ENCODE results near the gene ZFYVE28.

Gene ZFYVE28

DNA sequence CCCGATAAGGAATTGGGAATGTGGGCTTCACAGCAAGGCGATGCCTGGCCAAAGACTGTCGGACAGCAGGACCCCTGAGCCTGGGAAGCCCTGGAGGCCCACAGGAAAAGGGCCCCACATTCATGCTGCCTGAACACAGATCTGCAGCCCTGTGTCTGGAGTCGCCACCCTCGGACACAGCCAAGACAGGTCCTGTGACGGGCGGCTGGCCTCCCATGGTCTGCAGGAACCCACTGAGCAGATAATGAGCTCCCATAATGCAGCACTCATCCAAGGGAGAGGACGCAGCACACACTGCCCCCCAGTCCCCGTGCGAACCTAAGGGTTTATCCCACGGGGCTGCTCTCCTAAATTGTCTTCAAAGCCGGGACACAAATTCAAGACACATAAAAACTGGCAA, 30.6 kb downstream of the ZFYVE28 start:
- Histone ChIP-seq H3K27me3 (ENCODE audit: insufficient read depth, low read length, poor library complexity) (no peaks in the 10 kb centered on the region), H3K4me1 (ENCODE audit: control insufficient read depth, low read depth, low read length) (peaks cover 3% of the 10 kb centered on the region), H3K79me2 (ENCODE audit: control insufficient read depth, insufficient read depth, low read length) (no peaks in the 10 kb centered on the region), H3K4ac (ENCODE audit: low read depth, low read length) (no peak overlapping the region), H2BK120ac (ENCODE audit: low read depth, low read length) (no peak overlapping the region), H4K8ac (ENCODE audit: low read depth, low read length) (no peak overlapping the region), H3K4me2 (ENCODE audit: low read length) (no peak overlapping the region), H3K23ac (ENCODE audit: low read length) (no peak overlapping the region), H3K36me3 (ENCODE audit: control insufficient read depth, insufficient read depth, low read length) (no peaks in the 10 kb centered on the region), H2BK15ac (replicated peaks; ENCODE audit: low read depth) (no peak overlapping the region), H3K4me3 (ENCODE audit: low read length) (no peak overlapping the region), H3K56ac (ENCODE audit: low read length) (no peak overlapping the region), H2BK5ac (ENCODE audit: low read length) (no peak overlapping the region), H2AK5ac (ENCODE audit: low read length) (no peak overlapping the region), H3K79me1 (ENCODE audit: low read length) (no peaks in the 10 kb centered on the region), H3K18ac (ENCODE audit: low read length) (no peak overlapping the region), H3K27ac (ENCODE audit: low read depth, low read length) (no peak overlapping the region), H4K5ac (ENCODE audit: low read length) (no peak overlapping the region), H3K9ac (ENCODE audit: low read length) (no peak overlapping the region)
- DNase-seq = no peak
- no CpG with 5 or more reads among the region's 12 CpGs for WGBS (ENCODE audit: extremely low coverage, insufficient coverage, low lambda C conversion rate)

GRCh38 chr4:2387218-2387617, 31.2 kb downstream of the ZFYVE28 start:
- Histone ChIP-seq H3K4me2 (ENCODE audit: low read length) (no peak overlapping the region), H3K4me3 (ENCODE audit: low read length) (no peak overlapping the region), H3K4me1 (ENCODE audit: control insufficient read depth, low read depth, low read length) (peaks cover 3% of the 10 kb centered on the region), H4K5ac (ENCODE audit: low read length) (no peak overlapping the region), H4K8ac (ENCODE audit: low read depth, low read length) (no peak overlapping the region), H3K79me1 (ENCODE audit: low read length) (no peaks in the 10 kb centered on the region), H3K4ac (ENCODE audit: low read depth, low read length) (no peak overlapping the region), H2AK5ac (ENCODE audit: low read length) (no peak overlapping the region), H2BK15ac (replicated peaks; ENCODE audit: low read depth) (no peak overlapping the region), H2BK120ac (ENCODE audit: low read depth, low read length) (no peak overlapping the region), H3K27me3 (ENCODE audit: insufficient read depth, low read length, poor library complexity) (no peaks in the 10 kb centered on the region), H3K27ac (ENCODE audit: low read depth, low read length) (no peak overlapping the region), H3K79me2 (ENCODE audit: control insufficient read depth, insufficient read depth, low read length) (no peaks in the 10 kb centered on the region), H3K18ac (ENCODE audit: low read length) (no peak overlapping the region), H2BK5ac (ENCODE audit: low read length) (no peak overlapping the region), H3K9ac (ENCODE audit: low read length) (no peak overlapping the region), H3K56ac (ENCODE audit: low read length) (no peak overlapping the region), H3K36me3 (ENCODE audit: control insufficient read depth, insufficient read depth, low read length) (no peaks in the 10 kb centered on the region), H3K23ac (ENCODE audit: low read length) (no peak overlapping the region)
- DNase-seq = no peak
- WGBS (ENCODE audit: extremely low coverage, insufficient coverage, low lambda C conversion rate) = no CpG with 5 or more reads among the region's 17 CpGs

DNA sequence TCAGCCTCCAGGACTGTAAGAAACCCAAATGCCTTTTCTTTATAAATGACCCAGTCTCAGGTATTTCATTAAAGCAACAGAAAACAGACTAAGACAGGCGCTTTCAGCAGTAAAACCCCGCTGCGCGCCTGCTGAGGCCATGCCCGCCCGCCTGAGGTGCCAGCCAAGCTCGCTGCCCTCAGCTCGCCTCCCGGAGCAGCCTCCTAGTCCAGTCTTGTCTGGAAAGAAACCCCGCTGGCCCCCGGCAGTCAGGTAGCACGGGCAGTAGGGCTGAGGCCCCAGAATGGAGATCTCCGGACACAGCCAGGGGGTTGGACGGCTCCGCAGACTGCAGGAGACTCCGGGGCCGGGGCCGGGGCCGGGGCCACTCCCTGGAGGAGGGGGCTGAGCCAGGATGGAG, 31.7 kb downstream of the ZFYVE28 start:
- H3K56ac ChIP-seq (ENCODE audit: low read length) = no peak overlapping the region
- WGBS (ENCODE audit: extremely low coverage, insufficient coverage, low lambda C conversion rate) = no CpG with 5 or more reads among the region's 19 CpGs
- H4K5ac ChIP-seq (ENCODE audit: low read length) = no peak overlapping the region
- H2BK15ac ChIP-seq (replicated peaks; ENCODE audit: low read depth) = no peak overlapping the region
- no peaks in the 10 kb centered on the region for H3K79me2 ChIP-seq (ENCODE audit: control insufficient read depth, insufficient read depth, low read length)
- no peak overlapping the region for H3K18ac ChIP-seq (ENCODE audit: low read length)
- no peak overlapping the region for H2BK120ac ChIP-seq (ENCODE audit: low read depth, low read length)
- no peak for DNase-seq
- H4K8ac ChIP-seq (ENCODE audit: low read depth, low read length) = no peak overlapping the region
- peaks cover 3% of the 10 kb centered on the region for H3K4me1 ChIP-seq (ENCODE audit: control insufficient read depth, low read depth, low read length)
- H3K4ac ChIP-seq (ENCODE audit: low read depth, low read length) = no peak overlapping the region
- no peak overlapping the region for H3K4me2 ChIP-seq (ENCODE audit: low read length)
- H3K36me3 ChIP-seq (ENCODE audit: control insufficient read depth, insufficient read depth, low read length) = no peaks in the 10 kb centered on the region
- H3K9ac ChIP-seq (ENCODE audit: low read length) = no peak overlapping the region
- no peak overlapping the region for H2AK5ac ChIP-seq (ENCODE audit: low read length)
- no peaks in the 10 kb centered on the region for H3K79me1 ChIP-seq (ENCODE audit: low read length)
- no peak overlapping the region for H3K27ac ChIP-seq (ENCODE audit: low read depth, low read length)
- no peak overlapping the region for H3K23ac ChIP-seq (ENCODE audit: low read length)
- H2BK5ac ChIP-seq (ENCODE audit: low read length) = no peak overlapping the region
- no peak overlapping the region for H3K4me3 ChIP-seq (ENCODE audit: low read length)
- H3K27me3 ChIP-seq (ENCODE audit: insufficient read depth, low read length, poor library complexity) = no peaks in the 10 kb centered on the region

DNA sequence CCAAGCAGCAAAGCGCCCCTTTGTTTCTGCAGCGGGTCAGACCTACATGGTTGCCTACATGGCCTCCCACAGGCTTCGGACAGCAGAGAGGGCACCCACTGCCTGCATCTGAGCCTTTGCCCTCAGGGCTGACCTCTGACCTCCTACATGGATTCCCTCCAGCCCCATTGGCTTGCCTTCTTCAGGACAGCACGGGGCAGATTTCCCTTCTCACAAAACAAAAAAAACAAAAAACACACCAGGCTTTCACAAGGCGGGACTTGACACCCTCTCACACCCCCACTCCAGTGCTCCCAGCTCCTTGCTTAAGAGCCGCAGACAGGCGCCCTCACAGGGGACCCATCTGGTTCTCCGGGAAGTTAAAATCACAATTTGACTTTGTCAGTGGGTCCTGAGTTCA, 32.9 kb downstream of the ZFYVE28 start:
- no peaks in the 10 kb centered on the region for H3K79me1 ChIP-seq (ENCODE audit: low read length)
- H3K9ac ChIP-seq (ENCODE audit: low read length) = no peak overlapping the region
- H3K27me3 ChIP-seq (ENCODE audit: insufficient read depth, low read length, poor library complexity) = no peaks in the 10 kb centered on the region
- no peak overlapping the region for H4K8ac ChIP-seq (ENCODE audit: low read depth, low read length)
- H3K56ac ChIP-seq (ENCODE audit: low read length) = no peak overlapping the region
- H3K4me3 ChIP-seq (ENCODE audit: low read length) = no peak overlapping the region
- H3K79me2 ChIP-seq (ENCODE audit: control insufficient read depth, insufficient read depth, low read length) = no peaks in the 10 kb centered on the region
- WGBS (ENCODE audit: extremely low coverage, insufficient coverage, low lambda C conversion rate) = no CpG with 5 or more reads among the region's 8 CpGs
- H3K36me3 ChIP-seq (ENCODE audit: control insufficient read depth, insufficient read depth, low read length) = no peaks in the 10 kb centered on the region
- H2BK5ac ChIP-seq (ENCODE audit: low read length) = no peak overlapping the region
- no peak overlapping the region for H3K18ac ChIP-seq (ENCODE audit: low read length)
- H2AK5ac ChIP-seq (ENCODE audit: low read length) = no peak overlapping the region
- peaks cover 3% of the 10 kb centered on the region for H3K4me1 ChIP-seq (ENCODE audit: control insufficient read depth, low read depth, low read length)
- no peak for DNase-seq
- no peak overlapping the region for H3K23ac ChIP-seq (ENCODE audit: low read length)
- no peak overlapping the region for H2BK15ac ChIP-seq (replicated peaks; ENCODE audit: low read depth)
- no peak overlapping the region for H3K4me2 ChIP-seq (ENCODE audit: low read length)
- no peak overlapping the region for H3K27ac ChIP-seq (ENCODE audit: low read depth, low read length)
- H2BK120ac ChIP-seq (ENCODE audit: low read depth, low read length) = no peak overlapping the region
- H3K4ac ChIP-seq (ENCODE audit: low read depth, low read length) = no peak overlapping the region
- H4K5ac ChIP-seq (ENCODE audit: low read length) = no peak overlapping the region

DNA sequence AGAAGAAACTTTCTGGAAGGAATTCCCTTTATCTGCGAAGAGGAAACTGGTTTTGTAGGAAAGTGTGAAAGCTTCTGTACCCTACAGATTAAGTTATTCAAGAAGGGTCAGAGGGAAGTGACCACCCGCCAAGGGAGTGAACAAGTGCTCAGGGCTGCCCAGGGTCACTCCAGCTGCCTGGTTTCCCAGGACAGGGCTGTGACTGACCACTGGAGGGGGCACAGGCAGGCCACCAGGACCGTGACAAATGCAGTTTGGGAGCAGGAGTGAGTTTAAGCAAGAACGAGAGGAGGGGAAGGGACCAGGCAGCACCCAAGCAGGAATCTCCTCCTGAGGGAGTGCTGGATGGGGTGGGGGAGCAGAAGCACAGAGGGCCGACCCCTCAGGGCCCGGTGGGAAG, 34.2 kb downstream of the ZFYVE28 start:
- no peak overlapping the region for H3K27ac ChIP-seq (ENCODE audit: low read depth, low read length)
- H2BK15ac ChIP-seq (replicated peaks; ENCODE audit: low read depth) = no peak overlapping the region
- no peak for DNase-seq
- no peak overlapping the region for H4K5ac ChIP-seq (ENCODE audit: low read length)
- no peaks in the 10 kb centered on the region for H3K36me3 ChIP-seq (ENCODE audit: control insufficient read depth, insufficient read depth, low read length)
- no peak overlapping the region for H3K56ac ChIP-seq (ENCODE audit: low read length)
- no peaks in the 10 kb centered on the region for H3K27me3 ChIP-seq (ENCODE audit: insufficient read depth, low read length, poor library complexity)
- no peak overlapping the region for H2BK5ac ChIP-seq (ENCODE audit: low read length)
- H2BK120ac ChIP-seq (ENCODE audit: low read depth, low read length) = no peak overlapping the region
- no peak overlapping the region for H3K18ac ChIP-seq (ENCODE audit: low read length)
- no peak overlapping the region for H2AK5ac ChIP-seq (ENCODE audit: low read length)
- H3K79me2 ChIP-seq (ENCODE audit: control insufficient read depth, insufficient read depth, low read length) = no peaks in the 10 kb centered on the region
- H4K8ac ChIP-seq (ENCODE audit: low read depth, low read length) = no peak overlapping the region
- no CpG with 5 or more reads among the region's 6 CpGs for WGBS (ENCODE audit: extremely low coverage, insufficient coverage, low lambda C conversion rate)
- no peak overlapping the region for H3K9ac ChIP-seq (ENCODE audit: low read length)
- no peaks in the 10 kb centered on the region for H3K79me1 ChIP-seq (ENCODE audit: low read length)
- peaks cover 1% of the 10 kb centered on the region for H3K4me1 ChIP-seq (ENCODE audit: control insufficient read depth, low read depth, low read length)
- no peak overlapping the region for H3K4me2 ChIP-seq (ENCODE audit: low read length)
- no peak overlapping the region for H3K4ac ChIP-seq (ENCODE audit: low read depth, low read length)
- no peak overlapping the region for H3K4me3 ChIP-seq (ENCODE audit: low read length)
- H3K23ac ChIP-seq (ENCODE audit: low read length) = no peak overlapping the region

DNA sequence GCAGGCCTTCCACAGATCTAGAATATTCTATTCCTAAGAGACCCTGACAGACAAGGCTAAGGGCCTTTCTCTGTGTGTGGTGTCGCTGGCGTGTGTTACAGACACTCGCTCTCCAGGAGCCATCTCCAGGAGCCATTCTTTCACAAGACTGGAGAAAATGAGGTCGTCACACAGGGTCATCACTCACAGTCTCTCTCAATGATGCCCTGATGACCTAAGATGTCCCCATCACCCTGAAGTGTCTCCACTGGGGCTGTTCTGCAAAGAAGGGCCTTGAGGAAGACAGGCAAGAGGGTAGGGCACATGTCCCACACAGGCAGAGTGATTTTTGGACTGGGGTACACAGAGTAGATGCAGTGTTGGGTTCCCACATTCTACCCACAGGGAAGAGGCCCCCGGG, 34.7 kb downstream of the ZFYVE28 start:
- no peak overlapping the region for H2BK120ac ChIP-seq (ENCODE audit: low read depth, low read length)
- H3K56ac ChIP-seq (ENCODE audit: low read length) = no peak overlapping the region
- H3K4me2 ChIP-seq (ENCODE audit: low read length) = no peak overlapping the region
- no peaks in the 10 kb centered on the region for H3K79me2 ChIP-seq (ENCODE audit: control insufficient read depth, insufficient read depth, low read length)
- no peak overlapping the region for H4K5ac ChIP-seq (ENCODE audit: low read length)
- no peak for DNase-seq
- no peak overlapping the region for H3K4me3 ChIP-seq (ENCODE audit: low read length)
- no peak overlapping the region for H3K23ac ChIP-seq (ENCODE audit: low read length)
- no peak overlapping the region for H3K27ac ChIP-seq (ENCODE audit: low read depth, low read length)
- H3K27me3 ChIP-seq (ENCODE audit: insufficient read depth, low read length, poor library complexity) = no peaks in the 10 kb centered on the region
- H3K9ac ChIP-seq (ENCODE audit: low read length) = no peak overlapping the region
- H2AK5ac ChIP-seq (ENCODE audit: low read length) = peak overlapping the region; percentile 74
- H3K79me1 ChIP-seq (ENCODE audit: low read length) = no peaks in the 10 kb centered on the region
- H3K18ac ChIP-seq (ENCODE audit: low read length) = no peak overlapping the region
- H3K4me1 ChIP-seq (ENCODE audit: control insufficient read depth, low read depth, low read length) = no peaks in the 10 kb centered on the region
- no peak overlapping the region for H2BK15ac ChIP-seq (replicated peaks; ENCODE audit: low read depth)
- no peak overlapping the region for H4K8ac ChIP-seq (ENCODE audit: low read depth, low read length)
- no peak overlapping the region for H3K4ac ChIP-seq (ENCODE audit: low read depth, low read length)
- H2BK5ac ChIP-seq (ENCODE audit: low read length) = no peak overlapping the region
- H3K36me3 ChIP-seq (ENCODE audit: control insufficient read depth, insufficient read depth, low read length) = no peaks in the 10 kb centered on the region
- WGBS (ENCODE audit: extremely low coverage, insufficient coverage, low lambda C conversion rate) = no CpG with 5 or more reads among the region's 5 CpGs
